Right hindlimb (tissue), 1 donor: ENCODE data around the gene SLC6A9.

Experiments used
- DNase-seq: peaks from one replicate; pipeline ENCODE4 v3.0.0-alpha.2; 2018

The SLC6A9 gene

DNA sequence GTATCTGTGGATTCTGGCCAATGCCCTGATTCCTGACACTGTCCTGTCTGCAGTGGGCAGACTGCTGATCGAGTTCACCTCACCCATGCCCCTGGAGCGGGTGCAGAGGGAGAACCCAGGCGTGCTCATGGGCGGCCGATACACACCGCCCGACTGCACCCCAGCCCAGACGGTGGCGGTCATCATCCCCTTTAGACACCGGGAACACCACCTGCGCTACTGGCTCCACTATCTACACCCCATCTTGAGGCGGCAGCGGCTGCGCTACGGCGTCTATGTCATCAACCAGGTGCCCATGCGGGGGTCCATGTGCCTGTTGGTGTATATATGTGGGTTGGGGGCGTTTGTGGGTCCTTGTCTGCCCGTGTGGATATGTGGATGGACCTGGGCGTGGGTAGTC is 49.6 kb downstream of the SLC6A9 start:
- DNase-seq, result no peak

DNA sequence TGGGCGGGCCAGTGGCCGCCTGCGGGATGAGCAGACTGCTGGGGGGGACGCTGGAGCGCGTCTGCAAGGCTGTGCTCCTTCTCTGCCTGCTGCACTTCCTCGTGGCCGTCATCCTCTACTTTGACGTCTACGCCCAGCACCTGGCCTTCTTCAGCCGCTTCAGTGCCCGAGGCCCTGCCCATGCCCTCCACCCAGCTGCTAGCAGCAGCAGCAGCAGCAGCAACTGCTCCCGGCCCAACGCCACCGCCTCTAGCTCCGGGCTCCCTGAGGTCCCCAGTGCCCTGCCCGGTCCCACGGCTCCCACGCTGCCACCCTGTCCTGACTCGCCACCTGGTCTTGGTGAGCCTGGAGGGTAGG is 50.1 kb downstream of the SLC6A9 start:
- DNase-seq, result no peak

- DNase-seq, result no peak
Observed at GRCh38 chr1:43980255-43981134, 50.8 kb downstream of the SLC6A9 start.

DNA sequence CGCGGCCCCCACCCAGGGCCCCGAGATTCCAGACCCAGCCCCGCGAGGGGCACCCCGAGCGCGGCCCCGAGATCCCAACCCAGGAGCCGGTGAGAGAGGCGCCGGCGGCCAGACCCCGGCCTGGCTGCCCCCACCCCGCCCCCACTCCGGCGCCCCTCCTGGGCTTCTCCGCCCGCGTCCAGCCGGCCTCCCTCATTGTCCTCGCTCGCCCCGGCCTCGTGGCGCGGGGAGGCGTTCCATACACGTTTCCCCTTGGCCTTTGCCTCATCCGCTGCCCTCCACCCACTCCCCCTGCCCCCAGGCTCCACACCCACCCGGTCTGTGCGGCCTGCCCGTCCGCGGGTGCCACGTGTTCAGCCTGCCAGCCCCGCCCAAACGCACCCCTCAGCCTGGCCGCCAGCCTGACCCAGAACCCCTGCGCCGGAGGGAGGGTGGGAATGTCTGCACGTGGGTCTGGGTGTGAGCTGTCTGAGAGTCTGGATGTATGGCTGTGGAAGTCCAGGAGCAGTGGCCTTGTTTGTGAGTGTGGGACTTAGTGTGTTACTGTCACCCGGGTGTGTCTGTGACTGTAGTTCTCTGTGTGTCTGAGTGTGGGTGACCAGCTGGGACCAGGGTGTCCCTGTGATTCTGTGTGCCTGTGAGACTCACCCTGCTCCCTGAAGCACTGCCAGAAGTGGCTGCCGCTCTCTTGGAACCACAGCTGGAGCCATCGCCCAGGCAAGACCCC is 51.6 kb downstream of the SLC6A9 start:
- DNase-seq, result peak; percentile 80

DNA sequence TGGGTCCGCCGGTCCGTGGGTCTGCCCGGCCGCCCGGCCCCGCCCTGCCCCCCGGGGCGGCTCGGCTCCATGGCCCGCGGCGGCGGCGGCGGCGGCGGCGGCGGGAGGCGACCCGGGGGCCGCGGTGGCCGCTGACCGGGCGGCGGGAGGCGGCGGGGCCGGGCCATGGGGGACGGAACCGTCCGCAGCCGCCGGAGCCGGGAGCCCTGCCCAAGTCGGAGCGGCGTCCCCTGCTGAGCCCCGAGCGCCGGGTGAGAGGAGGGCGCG is 52.1 kb downstream of the SLC6A9 start:
- no peak for DNase-seq

DNA sequence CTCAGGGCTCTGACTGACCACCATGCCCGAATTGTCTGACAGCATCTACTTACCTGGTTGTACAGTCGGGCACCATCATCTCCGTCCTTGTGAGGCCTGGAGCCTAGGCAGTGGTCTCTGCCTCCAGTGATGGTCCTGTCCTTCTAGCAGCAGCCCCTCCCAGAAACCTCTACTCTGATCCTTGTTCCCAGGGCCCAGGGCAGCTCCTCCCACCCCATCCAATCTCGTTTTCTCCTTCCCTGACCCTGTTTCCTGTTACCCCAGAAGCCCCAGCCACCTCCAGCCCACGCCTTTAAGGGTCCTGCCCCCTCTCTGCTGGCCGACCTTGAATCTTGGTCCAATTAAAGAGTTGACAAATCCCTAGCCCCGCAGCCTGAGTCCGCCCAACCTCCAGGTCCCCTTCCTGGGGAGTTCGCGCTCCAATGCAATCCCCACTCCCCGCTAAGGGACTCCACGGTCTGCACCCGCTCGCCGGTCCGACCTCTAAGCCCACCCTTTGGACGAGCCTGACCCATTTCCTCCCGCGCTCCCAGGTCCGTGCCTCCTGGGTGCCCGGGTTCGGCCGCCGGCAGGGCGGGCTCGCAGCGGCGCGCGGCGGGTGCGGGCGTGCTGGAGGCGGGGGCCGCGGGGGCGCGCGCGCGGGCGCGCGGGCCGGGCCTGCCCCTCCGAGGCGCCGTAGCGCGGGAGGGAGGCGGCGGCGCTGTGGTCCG is 52.6 kb downstream of the SLC6A9 start, which contains the start of gene B4GALT2:
Gene B4GALT2 (plus strand): TSS at position 660 of the 710 bp plus-strand sequence. CDS start 1,951 bp downstream, outside the sequence.
- DNase-seq, result peak; percentile 60

DNA sequence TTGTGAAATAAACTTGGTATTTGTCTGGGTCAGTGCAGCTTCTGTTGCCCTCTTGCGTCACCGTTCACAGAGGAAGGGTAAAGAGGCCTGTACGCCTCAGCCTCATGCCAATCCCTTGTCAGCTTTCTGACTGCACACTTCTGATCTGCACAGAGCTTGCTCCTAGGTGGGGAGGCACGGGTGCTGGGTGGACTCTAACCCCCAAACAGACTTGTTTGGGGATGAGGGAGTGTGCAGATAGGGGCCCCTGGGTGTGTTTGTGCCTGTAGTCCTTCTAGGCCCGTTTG is 53.1 kb downstream of the SLC6A9 start:
- DNase-seq, result no peak

GRCh38 chr1:43977376-43978263 is 53.6 kb downstream of the SLC6A9 start:
- DNase-seq, result no peak

DNA sequence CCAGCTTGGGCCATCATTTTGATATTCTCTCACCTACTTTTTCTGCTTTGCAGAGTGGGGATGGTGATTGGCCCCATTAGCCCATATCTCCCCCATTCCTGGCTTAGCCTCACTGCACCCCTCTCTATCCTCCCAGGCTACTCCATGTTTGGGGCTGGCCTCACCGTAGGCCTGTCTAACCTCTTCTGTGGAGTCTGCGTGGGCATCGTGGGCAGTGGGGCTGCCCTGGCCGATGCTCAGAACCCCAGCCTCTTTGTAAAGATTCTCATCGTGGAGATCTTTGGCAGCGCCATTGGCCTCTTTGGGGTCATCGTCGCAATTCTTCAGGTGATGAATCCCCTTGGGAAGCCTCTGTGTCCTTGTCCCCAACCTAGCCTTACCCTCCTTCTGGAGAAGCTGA is 54.4 kb downstream of the SLC6A9 start:
- no peak for DNase-seq

DNA sequence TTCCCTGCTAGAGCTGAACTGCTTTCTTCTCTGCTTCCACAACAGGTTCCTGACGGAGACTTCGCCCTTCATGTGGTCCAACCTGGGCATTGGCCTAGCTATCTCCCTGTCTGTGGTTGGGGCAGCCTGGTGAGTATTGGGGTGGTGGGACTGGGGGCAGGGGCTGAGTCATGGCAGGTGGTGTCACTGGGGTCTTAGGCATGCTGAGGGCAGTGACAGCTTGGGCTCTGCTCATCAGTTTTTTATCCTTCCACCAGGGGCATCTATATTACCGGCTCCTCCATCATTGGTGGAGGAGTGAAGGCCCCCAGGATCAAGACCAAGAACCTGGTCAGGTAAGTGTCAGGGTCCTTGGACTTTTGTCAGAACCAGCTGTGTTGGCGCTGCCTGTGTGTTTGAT is 55.2 kb downstream of the SLC6A9 start:
- no peak for DNase-seq

DNA sequence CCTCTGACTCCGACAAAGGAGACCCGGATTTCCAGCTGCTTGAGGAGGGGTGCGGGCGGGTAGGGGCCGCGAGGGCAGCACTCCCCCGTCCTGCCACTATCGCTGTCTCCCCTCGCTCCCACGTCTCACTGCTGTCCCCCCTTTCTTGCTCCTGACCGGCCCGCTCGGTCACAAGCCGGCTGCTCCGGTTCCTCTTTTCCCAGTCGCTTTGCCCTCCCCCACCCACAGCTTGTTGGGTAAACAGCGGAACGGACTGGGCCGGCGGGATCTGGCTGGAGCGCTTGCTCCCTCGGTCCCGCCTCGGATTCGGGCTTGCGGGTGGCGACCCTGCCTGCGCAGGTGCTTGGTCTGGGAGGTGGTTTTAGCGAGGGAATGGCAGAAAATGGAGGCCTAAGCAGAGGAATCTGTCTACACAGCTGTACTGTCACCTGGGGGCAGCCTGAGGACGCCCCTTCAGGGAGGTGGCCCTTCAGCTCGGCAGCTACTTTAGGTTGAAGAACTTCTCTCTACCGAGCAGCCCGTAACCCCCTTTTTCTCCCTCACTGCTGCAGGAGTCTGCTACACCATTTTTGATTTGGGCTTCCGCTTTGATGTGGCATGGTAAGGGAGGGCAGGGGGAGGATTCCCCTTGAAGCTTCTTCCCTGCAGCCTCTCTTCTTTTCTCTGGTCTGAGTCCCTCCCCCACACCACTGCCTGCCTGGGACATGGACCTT is 55.9 kb downstream of the SLC6A9 start:
- no peak for DNase-seq

- peak; percentile 96 for DNase-seq
Observed at GRCh38 chr1:43974443-43975248, 56.6 kb downstream of the SLC6A9 start, which contains the start of gene ATP6V0B. ATP6V0B (plus strand) TSS chr1:43974960; CDS start chr1:43975041, 81 bp downstream.

DNA sequence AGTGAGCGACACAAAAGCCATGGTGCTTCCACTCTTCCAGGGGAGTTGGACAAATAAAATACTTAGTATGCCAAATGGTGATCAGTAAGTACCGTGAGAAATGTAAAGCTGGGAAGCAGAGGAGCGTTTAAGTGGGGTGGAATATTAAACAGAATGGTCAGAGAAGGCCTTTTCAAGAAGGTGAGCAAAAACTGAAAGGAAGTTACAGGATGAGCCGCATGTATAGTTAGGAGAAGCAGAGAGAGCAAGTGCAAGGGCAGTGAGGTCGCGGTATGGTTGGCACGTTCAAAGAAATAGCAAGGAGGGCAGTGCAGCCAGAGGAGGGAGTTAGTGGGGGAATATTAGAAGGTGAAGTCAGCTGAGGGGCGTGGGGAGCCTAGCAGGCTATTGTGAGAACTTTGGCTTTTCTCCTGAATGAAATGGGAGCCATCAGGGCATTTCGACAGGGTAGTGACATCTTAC is 57.2 kb downstream of the SLC6A9 start:
- no peak for DNase-seq

DNA sequence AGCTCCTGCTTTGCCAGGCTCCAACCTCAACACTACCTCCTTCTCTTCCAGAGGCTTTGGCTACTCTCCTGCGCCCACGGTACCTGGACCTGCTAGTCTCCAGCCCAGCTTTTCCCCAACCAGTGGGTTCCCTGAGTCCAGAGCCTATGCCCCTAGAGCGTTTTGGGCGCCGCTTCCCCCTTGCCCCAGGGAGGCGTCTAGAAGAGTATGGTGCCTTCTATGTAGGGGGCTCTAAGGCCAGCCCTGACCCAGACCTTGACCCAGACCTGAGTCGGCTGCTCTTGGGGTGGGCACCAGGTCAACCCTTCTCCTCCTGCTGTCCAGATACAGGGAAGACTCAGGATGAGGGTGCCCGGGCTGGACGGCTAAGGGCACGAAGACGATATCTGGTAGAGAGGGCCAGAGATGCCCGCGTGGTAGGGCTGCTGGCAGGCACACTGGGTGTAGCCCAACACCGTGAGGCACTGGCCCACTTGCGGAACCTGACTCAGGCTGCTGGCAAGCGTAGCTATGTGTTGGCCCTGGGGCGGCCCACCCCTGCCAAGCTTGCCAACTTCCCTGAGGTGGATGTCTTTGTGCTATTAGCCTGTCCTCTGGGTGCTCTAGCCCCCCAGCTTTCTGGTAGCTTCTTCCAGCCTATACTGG is 59.8 kb downstream of the SLC6A9 start:
- no peak for DNase-seq

GRCh38 chr1:43970911-43971310 is 60.4 kb downstream of the SLC6A9 start:
- DNase-seq, result no peak

- no peak for DNase-seq
Observed at GRCh38 chr1:43970502-43970901, 60.8 kb downstream of the SLC6A9 start.

- peak; percentile 98 for DNase-seq
Observed at GRCh38 chr1:43969746-43970466, 61.4 kb downstream of the SLC6A9 start, which contains the start of gene DPH2. DPH2 (plus strand) TSS chr1:43970010; CDS start chr1:43970176, 166 bp downstream.

GRCh38 chr1:43969416-43969745 is 61.9 kb downstream of the SLC6A9 start:
- DNase-seq, result no peak

DNA sequence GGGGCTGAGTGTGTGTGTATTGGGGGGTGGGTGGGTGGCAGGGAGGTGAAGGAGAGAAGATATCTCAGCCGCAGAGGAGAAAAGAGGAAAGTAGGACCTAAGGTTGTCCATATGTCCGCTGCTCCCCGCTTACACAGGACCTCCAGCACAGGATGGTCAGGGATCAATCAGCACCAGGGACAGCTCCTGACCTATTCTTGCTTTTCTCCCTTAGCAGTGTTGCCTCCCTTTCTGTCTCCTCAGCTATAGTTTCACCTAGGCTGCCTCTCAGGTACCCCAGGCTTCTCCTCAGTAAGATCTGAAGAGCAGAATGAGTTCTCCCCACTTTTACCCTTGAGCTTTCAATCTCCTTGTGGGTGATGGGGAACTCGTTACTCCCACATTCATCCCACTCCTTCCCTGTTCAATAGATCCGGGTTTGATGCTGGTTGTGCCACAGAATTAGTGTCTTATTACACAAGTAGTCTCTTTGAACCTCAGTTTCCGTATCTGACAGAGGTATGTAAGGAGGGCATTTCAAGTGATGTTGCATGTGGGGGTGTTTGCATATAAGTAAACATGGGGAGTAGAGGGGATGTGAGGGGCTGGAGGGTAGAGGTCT is 62.8 kb downstream of the SLC6A9 start:
- DNase-seq, result no peak

- DNase-seq, result no peak
Observed at GRCh38 chr1:43965316-43965715, 65.9 kb downstream of the SLC6A9 start.
